Caco-2 (cell line): ENCODE data around the gene SLC39A11. TPM values are rescaled to one million over a fixed set of nuclear protein-coding genes. Genes with fewer than 3 reads are reported as not detected.

Experiments used
- BruUV-seq: library from RNA; stranded (reverse); fragments of 400-500 nt; replicated peaks from 2 replicates; lab custom pipeline; 2021; lab: Mats Ljungman, UMichigan
- CTCF ChIA-PET: fragments of 300-600 bp; sonication (Branson Sonifier 250); formaldehyde crosslinking; loops from one replicate; lab custom pipeline; 2022; ENCODE audit warnings: antibody characterized with exemption; lab: Charles Lee
- POLR2A ChIA-PET: fragments of 300-600 bp; sonication (Branson Sonifier 250); formaldehyde crosslinking; loops from one replicate; lab custom pipeline; 2022; ENCODE audit warnings: antibody characterized with exemption; lab: Charles Lee
- DNase-seq, 2 experiments: peaks; one replicate each; pipeline versions ENCODE4 v3.0.0 to v3.0.0-alpha.2; 2020 to 2022
- H3K27me3 ChIP-seq: replicated peaks from 2 replicates; pipeline ENCODE4 v1.6.0; 2011; ENCODE audit warnings: low read length; ENCODE audit not compliant: control insufficient read depth, insufficient read depth
- H3K36me3 ChIP-seq: 2 replicates; pipeline ENCODE4 v1.5.1; 2011; ENCODE audit warnings: low read length; ENCODE audit not compliant: control insufficient read depth, insufficient read depth
- H3K4me1 ChIP-seq: fragments of 250-450 bp; sonication (Bioruptor Pico); 2 replicates; pipeline ENCODE4 v1.5.1; 2020; ENCODE audit warnings: mild to moderate bottlenecking
- H3K4me3 ChIP-seq: 2 replicates; pipeline ENCODE4 v1.5.1; 2011; ENCODE audit warnings: low read depth, mild to moderate bottlenecking, control low read depth, low read length
- H3K9me3 ChIP-seq: fragments of 250-450 bp; sonication (Bioruptor Pico); 2 replicates; pipeline ENCODE4 v1.5.1; 2020; ENCODE audit warnings: mild to moderate bottlenecking, moderate library complexity
- H3K27ac Mint-ChIP-seq: one replicate; pipeline ENCODE4 v1.8.0; 2022; ENCODE audit warnings: mixed read lengths; ENCODE audit not compliant: unreplicated experiment
- H3K27me3 Mint-ChIP-seq: one replicate; pipeline ENCODE4 v1.8.0; 2022; ENCODE audit warnings: mixed read lengths; ENCODE audit not compliant: insufficient read depth, unreplicated experiment
- H3K36me3 Mint-ChIP-seq: one replicate; pipeline ENCODE4 v1.8.0; 2022; ENCODE audit warnings: mild to moderate bottlenecking, mixed read lengths; ENCODE audit not compliant: insufficient read depth, unreplicated experiment
- H3K4me1 Mint-ChIP-seq: one replicate; pipeline ENCODE4 v1.8.0; 2022; ENCODE audit warnings: low read depth, mixed read lengths; ENCODE audit not compliant: unreplicated experiment
- H3K4me3 Mint-ChIP-seq: one replicate; pipeline ENCODE4 v1.8.0; 2022; ENCODE audit warnings: mild to moderate bottlenecking, moderate library complexity, mixed read lengths; ENCODE audit not compliant: unreplicated experiment
- H3K9me3 Mint-ChIP-seq: one replicate; pipeline ENCODE4 v1.8.0; 2022; ENCODE audit warnings: mixed read lengths; ENCODE audit not compliant: unreplicated experiment
- intact Hi-C: fragments of 100-400 bp; cut with micrococcal nuclease; formaldehyde crosslinking; loops from one replicate; pipeline ENCODE4 v1.10.0; 2022; ENCODE audit not compliant: unreplicated experiment
- total RNA-seq: library from RNA; stranded (reverse); gene quantifications from 2 replicates; pipeline ENCODE4 v1.2.3, GENCODE V29; 2022
- TF ChIP-seq, protein P1 (sequence below), 2 experiments: fragments of 200-600 bp in 1 of 2; IDR thresholded peaks; 1 replicate in 1 of 2; 2 replicates in 1 of 2; pipeline versions ENCODE4 v1.5.1 to v1.8.0; 2011 to 2022; ENCODE audit warnings: antibody characterized with exemption in 1 of 2, control low read depth in 1 of 2, inconsistent platforms in 1 of 2, low read depth in 1 of 2, low read length in 1 of 2, mild to moderate bottlenecking in 1 of 2, moderate library complexity in 1 of 2; ENCODE audit not compliant: insufficient read depth in 1 of 2, severe bottlenecking in 1 of 2, unreplicated experiment in 1 of 2

SLC39A11 gene
- total RNA-seq, 1 experiment from 2014 or later, result 26.4 TPM

DNA sequence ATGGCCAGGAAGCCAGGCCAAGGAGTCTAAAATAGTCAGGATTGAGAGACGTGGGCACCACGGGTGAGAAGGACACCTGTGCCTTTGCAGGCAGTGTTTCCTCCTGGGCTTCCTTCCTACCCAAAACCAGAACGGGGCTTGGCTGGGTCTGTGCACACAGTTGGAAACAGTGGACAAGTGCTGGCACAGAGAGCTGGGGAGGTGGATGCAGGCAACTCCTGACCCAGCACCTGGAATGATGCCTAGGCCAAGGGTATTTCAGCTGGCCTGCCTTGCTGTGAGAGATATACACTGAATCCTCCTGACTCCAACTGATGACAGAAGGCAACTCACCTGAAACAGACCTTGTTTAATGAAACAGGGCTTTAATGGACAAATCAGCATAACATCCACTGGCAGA lies 186.2 kb downstream of the SLC39A11 start:
- Histone ChIP-seq H3K27me3 (no peaks in the 10 kb centered on the region), H3K9me3 (no peaks in the 10 kb centered on the region), H3K4me3 (no peak overlapping the region), H3K4me1 (no peaks in the 10 kb centered on the region), H3K36me3 (no peaks in the 10 kb centered on the region)
- no peak for DNase-seq
- Mint-ChIP-seq H3K4me1 (peaks cover 3% of the 10 kb centered on the region), H3K27ac (no peak overlapping the region), H3K27me3 (no peaks in the 10 kb centered on the region), H3K9me3 (no peaks in the 10 kb centered on the region), H3K36me3 (no peaks in the 10 kb centered on the region), H3K4me3 (no peak overlapping the region)
- TF ChIP-seq, protein P1, sequence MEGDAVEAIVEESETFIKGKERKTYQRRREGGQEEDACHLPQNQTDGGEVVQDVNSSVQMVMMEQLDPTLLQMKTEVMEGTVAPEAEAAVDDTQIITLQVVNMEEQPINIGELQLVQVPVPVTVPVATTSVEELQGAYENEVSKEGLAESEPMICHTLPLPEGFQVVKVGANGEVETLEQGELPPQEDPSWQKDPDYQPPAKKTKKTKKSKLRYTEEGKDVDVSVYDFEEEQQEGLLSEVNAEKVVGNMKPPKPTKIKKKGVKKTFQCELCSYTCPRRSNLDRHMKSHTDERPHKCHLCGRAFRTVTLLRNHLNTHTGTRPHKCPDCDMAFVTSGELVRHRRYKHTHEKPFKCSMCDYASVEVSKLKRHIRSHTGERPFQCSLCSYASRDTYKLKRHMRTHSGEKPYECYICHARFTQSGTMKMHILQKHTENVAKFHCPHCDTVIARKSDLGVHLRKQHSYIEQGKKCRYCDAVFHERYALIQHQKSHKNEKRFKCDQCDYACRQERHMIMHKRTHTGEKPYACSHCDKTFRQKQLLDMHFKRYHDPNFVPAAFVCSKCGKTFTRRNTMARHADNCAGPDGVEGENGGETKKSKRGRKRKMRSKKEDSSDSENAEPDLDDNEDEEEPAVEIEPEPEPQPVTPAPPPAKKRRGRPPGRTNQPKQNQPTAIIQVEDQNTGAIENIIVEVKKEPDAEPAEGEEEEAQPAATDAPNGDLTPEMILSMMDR (IDR thresholded peaks at IDR 0.05; ENCODE audit: insufficient read depth in 1 of 2, low read depth in 1 of 2, low read length in 1 of 2, severe bottlenecking in 1 of 2, unreplicated experiment in 1 of 2), result no peak
- intact Hi-C loops, result no loop called here
- CTCF ChIA-PET, result no interaction called here
- POLR2A ChIA-PET, result no interaction called here
- BruUV-seq, result no TSS peak

DNA sequence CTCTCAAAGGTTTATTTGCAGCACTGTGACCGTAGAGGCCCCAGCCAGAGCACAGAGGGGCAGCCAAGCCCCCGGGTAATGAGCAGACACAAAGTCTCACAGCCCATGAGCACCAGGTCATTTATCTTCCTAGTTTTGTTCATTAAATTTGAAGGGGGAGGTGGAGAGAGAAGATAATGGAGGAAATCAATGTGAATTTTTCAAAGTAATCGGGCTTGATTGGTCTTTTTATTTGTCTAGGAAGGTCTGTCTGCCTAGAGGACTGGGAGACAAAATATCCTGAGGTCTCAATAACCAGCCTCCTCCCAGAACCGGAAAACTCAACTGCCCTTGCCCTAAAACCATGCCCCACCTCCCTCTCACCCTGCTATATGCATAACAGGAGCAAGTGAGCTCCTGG lies 189.0 kb downstream of the SLC39A11 start:
- H3K4me3 ChIP-seq, result no peak overlapping the region
- no peaks in the 10 kb centered on the region for H3K27me3 Mint-ChIP-seq
- no peak overlapping the region for H3K27ac Mint-ChIP-seq
- no peaks in the 10 kb centered on the region for H3K9me3 ChIP-seq
- POLR2A ChIA-PET, result no interaction called here
- no peak overlapping the region for H3K4me3 Mint-ChIP-seq
- intact Hi-C loops, result no loop called here
- no peaks in the 10 kb centered on the region for H3K36me3 Mint-ChIP-seq
- H3K36me3 ChIP-seq, result no peaks in the 10 kb centered on the region
- DNase-seq, result no peak
- H3K9me3 Mint-ChIP-seq, result no peaks in the 10 kb centered on the region
- BruUV-seq, result no TSS peak
- H3K4me1 Mint-ChIP-seq, result peaks cover 7% of the 10 kb centered on the region
- H3K27me3 ChIP-seq, result no peaks in the 10 kb centered on the region
- TF ChIP-seq, protein P1 (IDR thresholded peaks at IDR 0.05; ENCODE audit: insufficient read depth in 1 of 2, low read depth in 1 of 2, low read length in 1 of 2, severe bottlenecking in 1 of 2, unreplicated experiment in 1 of 2), result no peak
- H3K4me1 ChIP-seq, result no peaks in the 10 kb centered on the region
- CTCF ChIA-PET, result no interaction called here

GRCh38 chr17:72901657-72902056 lies 190.8 kb downstream of the SLC39A11 start:
- H3K36me3 ChIP-seq, result no peaks in the 10 kb centered on the region
- H3K27me3 Mint-ChIP-seq, result no peaks in the 10 kb centered on the region
- no peak overlapping the region for H3K4me3 ChIP-seq
- H3K4me3 Mint-ChIP-seq, result no peak overlapping the region
- H3K9me3 Mint-ChIP-seq, result no peaks in the 10 kb centered on the region
- TF ChIP-seq, protein P1 (IDR thresholded peaks at IDR 0.05; ENCODE audit: insufficient read depth in 1 of 2, low read depth in 1 of 2, low read length in 1 of 2, severe bottlenecking in 1 of 2, unreplicated experiment in 1 of 2), result no peak
- peaks cover 13% of the 10 kb centered on the region for H3K4me1 Mint-ChIP-seq
- BruUV-seq, result no TSS peak
- CTCF ChIA-PET, result no interaction called here
- H3K36me3 Mint-ChIP-seq, result no peaks in the 10 kb centered on the region
- H3K9me3 ChIP-seq, result no peaks in the 10 kb centered on the region
- H3K4me1 ChIP-seq, result no peaks in the 10 kb centered on the region
- H3K27me3 ChIP-seq, result no peaks in the 10 kb centered on the region
- H3K27ac Mint-ChIP-seq, result no peak overlapping the region
- no peak for DNase-seq
- intact Hi-C loops, result no loop called here
- POLR2A ChIA-PET, result no interaction called here
